ENCODE results near the gene OPCML.

Gene OPCML

GRCh38 chr11:133552938-133553337 lies 20.6 kb upstream of the OPCML start:
- in situ Hi-C loops (cut with MboI; ENCODE audit: low sequenced_read_pairs), result no loop called here
- Histone ChIP-seq H3K27me3 (ENCODE audit: low read depth) (peaks cover 8% of the 10 kb centered on the region), H3K36me3 (replicated peaks) (no peaks in the 10 kb centered on the region), H3K4me1 (no peaks in the 10 kb centered on the region), H3K9me3 (no peaks in the 10 kb centered on the region), H3K4me3 (no peak overlapping the region)
- DNase-seq (ENCODE audit: low spot score in 2 of 2), result no peak

GRCh38 chr11:133551064-133551463 lies 18.8 kb upstream of the OPCML start:
- H3K36me3 ChIP-seq (replicated peaks), result no peaks in the 10 kb centered on the region
- peaks cover 8% of the 10 kb centered on the region for H3K27me3 ChIP-seq (ENCODE audit: low read depth)
- H3K4me3 ChIP-seq, result no peak overlapping the region
- no peaks in the 10 kb centered on the region for H3K4me1 ChIP-seq
- no peaks in the 10 kb centered on the region for H3K9me3 ChIP-seq
- in situ Hi-C loops (cut with MboI; ENCODE audit: low sequenced_read_pairs), result no loop called here
- DNase-seq (ENCODE audit: low spot score in 2 of 2), result no peak

- no peak overlapping the region for H3K4me3 ChIP-seq
- H3K9me3 ChIP-seq, result no peaks in the 10 kb centered on the region
- DNase-seq (ENCODE audit: low spot score in 2 of 2), result no peak
- H3K36me3 ChIP-seq (replicated peaks), result no peaks in the 10 kb centered on the region
- in situ Hi-C loops (cut with MboI; ENCODE audit: low sequenced_read_pairs), result no loop called here
- H3K4me1 ChIP-seq, result no peaks in the 10 kb centered on the region
- H3K27me3 ChIP-seq (ENCODE audit: low read depth), result peaks cover 8% of the 10 kb centered on the region
These were observed 17.5 kb upstream of the OPCML start for GRCh38 chr11:133549826-133550225.

GRCh38 chr11:133548641-133549040 lies 16.3 kb upstream of the OPCML start:
- in situ Hi-C loops (cut with MboI; ENCODE audit: low sequenced_read_pairs), result no loop called here
- Histone ChIP-seq H3K27me3 (ENCODE audit: low read depth) (peaks cover 8% of the 10 kb centered on the region), H3K9me3 (no peaks in the 10 kb centered on the region), H3K4me3 (no peak overlapping the region), H3K4me1 (no peaks in the 10 kb centered on the region), H3K36me3 (replicated peaks) (no peaks in the 10 kb centered on the region)
- no peak for DNase-seq (ENCODE audit: low spot score in 2 of 2)

- no peaks in the 10 kb centered on the region for H3K4me1 ChIP-seq
- no peak overlapping the region for H3K4me3 ChIP-seq
- no peaks in the 10 kb centered on the region for H3K9me3 ChIP-seq
- DNase-seq (ENCODE audit: low spot score in 2 of 2), result no peak
- in situ Hi-C loops (cut with MboI; ENCODE audit: low sequenced_read_pairs), result no loop called here
- H3K27me3 ChIP-seq (ENCODE audit: low read depth), result peaks cover 8% of the 10 kb centered on the region
- no peaks in the 10 kb centered on the region for H3K36me3 ChIP-seq (replicated peaks)
These were observed 15.7 kb upstream of the OPCML start for GRCh38 chr11:133547808-133548494.

GRCh38 chr11:133545199-133545803 lies 13.0 kb upstream of the OPCML start:
- H3K27me3 ChIP-seq (ENCODE audit: low read depth), result no peaks in the 10 kb centered on the region
- in situ Hi-C loops (cut with MboI; ENCODE audit: low sequenced_read_pairs), result no loop called here
- H3K9me3 ChIP-seq, result no peaks in the 10 kb centered on the region
- DNase-seq (ENCODE audit: low spot score in 2 of 2), result no peak
- no peaks in the 10 kb centered on the region for H3K36me3 ChIP-seq (replicated peaks)
- no peaks in the 10 kb centered on the region for H3K4me1 ChIP-seq
- H3K4me3 ChIP-seq, result no peak overlapping the region

- no peaks in the 10 kb centered on the region for H3K27me3 ChIP-seq (ENCODE audit: low read depth)
- no peaks in the 10 kb centered on the region for H3K36me3 ChIP-seq (replicated peaks)
- DNase-seq (ENCODE audit: low spot score in 2 of 2), result no peak
- no peak overlapping the region for H3K4me3 ChIP-seq
- no peaks in the 10 kb centered on the region for H3K4me1 ChIP-seq
- no peaks in the 10 kb centered on the region for H3K9me3 ChIP-seq
- in situ Hi-C loops (cut with MboI; ENCODE audit: low sequenced_read_pairs), result no loop called here
These were observed 9.4 kb upstream of the OPCML start for GRCh38 chr11:133541720-133542095.

GRCh38 chr11:133541021-133541719 lies 8.9 kb upstream of the OPCML start:
- H3K4me1 ChIP-seq, result no peaks in the 10 kb centered on the region
- DNase-seq (ENCODE audit: low spot score in 2 of 2), result no peak
- no peaks in the 10 kb centered on the region for H3K36me3 ChIP-seq (replicated peaks)
- H3K9me3 ChIP-seq, result no peaks in the 10 kb centered on the region
- H3K27me3 ChIP-seq (ENCODE audit: low read depth), result no peaks in the 10 kb centered on the region
- in situ Hi-C loops (cut with MboI; ENCODE audit: low sequenced_read_pairs), result no loop called here
- H3K4me3 ChIP-seq, result no peak overlapping the region

GRCh38 chr11:133536198-133536597 lies 3.9 kb upstream of the OPCML start:
- in situ Hi-C loops (cut with MboI; ENCODE audit: low sequenced_read_pairs), result no loop called here
- H3K9me3 ChIP-seq, result no peaks in the 10 kb centered on the region
- no peak for DNase-seq (ENCODE audit: low spot score in 2 of 2)

GRCh38 chr11:133533205-133533604 lies 904 bp upstream of the OPCML start:
- no peaks in the 10 kb centered on the region for H3K9me3 ChIP-seq
- H3K36me3 ChIP-seq (replicated peaks), result no peaks in the 10 kb centered on the region
- DNase-seq (ENCODE audit: low spot score in 2 of 2), result no peak
- H3K4me1 ChIP-seq, result no peaks in the 10 kb centered on the region
- in situ Hi-C loops (cut with MboI; ENCODE audit: low sequenced_read_pairs), result no loop called here
- peaks cover 28% of the 10 kb centered on the region for H3K27me3 ChIP-seq (ENCODE audit: low read depth)
- no peak overlapping the region for H3K4me3 ChIP-seq

More at GRCh38 chr11:133536198-133536597, 3.9 kb upstream of the OPCML start:
- Histone ChIP-seq H3K4me1 (no peaks in the 10 kb centered on the region), H3K4me3 (no peak overlapping the region), H3K36me3 (replicated peaks) (no peaks in the 10 kb centered on the region), H3K27me3 (ENCODE audit: low read depth) (peaks cover 12% of the 10 kb centered on the region)

- Histone ChIP-seq H3K4me3 (no peak overlapping the region), H3K27me3 (ENCODE audit: low read depth) (peaks cover 31% of the 10 kb centered on the region), H3K9me3 (no peaks in the 10 kb centered on the region), H3K4me1 (no peaks in the 10 kb centered on the region), H3K36me3 (replicated peaks) (no peaks in the 10 kb centered on the region)
- in situ Hi-C loops (cut with MboI; ENCODE audit: low sequenced_read_pairs), result no loop called here
- DNase-seq (ENCODE audit: low spot score in 2 of 2), result no peak
These were observed 843 bp downstream of the OPCML start for GRCh38 chr11:133531458-133531857.

- no peaks in the 10 kb centered on the region for H3K9me3 ChIP-seq
- no peaks in the 10 kb centered on the region for H3K4me1 ChIP-seq
- H3K36me3 ChIP-seq (replicated peaks), result no peaks in the 10 kb centered on the region
- peaks cover 31% of the 10 kb centered on the region for H3K27me3 ChIP-seq (ENCODE audit: low read depth)
- no peak overlapping the region for H3K4me3 ChIP-seq
- in situ Hi-C loops (cut with MboI; ENCODE audit: low sequenced_read_pairs), result no loop called here
- DNase-seq (ENCODE audit: low spot score in 2 of 2), result no peak
These were observed 1.8 kb downstream of the OPCML start for GRCh38 chr11:133530501-133530835.

GRCh38 chr11:133529807-133530500 lies 2.3 kb downstream of the OPCML start:
- H3K4me3 ChIP-seq, result no peak overlapping the region
- no peaks in the 10 kb centered on the region for H3K4me1 ChIP-seq
- no peaks in the 10 kb centered on the region for H3K36me3 ChIP-seq (replicated peaks)
- DNase-seq (ENCODE audit: low spot score in 2 of 2), result no peak
- peaks cover 31% of the 10 kb centered on the region for H3K27me3 ChIP-seq (ENCODE audit: low read depth)
- in situ Hi-C loops (cut with MboI; ENCODE audit: low sequenced_read_pairs), result no loop called here
- H3K9me3 ChIP-seq, result no peaks in the 10 kb centered on the region

- DNase-seq (ENCODE audit: low spot score in 2 of 2), result no peak
- H3K36me3 ChIP-seq (replicated peaks), result no peaks in the 10 kb centered on the region
- H3K4me3 ChIP-seq, result no peak overlapping the region
- in situ Hi-C loops (cut with MboI; ENCODE audit: low sequenced_read_pairs), result no loop called here
- peaks cover 19% of the 10 kb centered on the region for H3K27me3 ChIP-seq (ENCODE audit: low read depth)
- no peaks in the 10 kb centered on the region for H3K9me3 ChIP-seq
- no peaks in the 10 kb centered on the region for H3K4me1 ChIP-seq
These were observed 5.5 kb downstream of the OPCML start for GRCh38 chr11:133526790-133527189.
